Ramos (cell line): ENCODE measurements around the gene TRIM40.

Source experiments
- in situ Hi-C: fragments of 300-500 bp; cut with MboI; formaldehyde crosslinking; loops from one replicate; pipeline ENCODE4 v1.14.3; 2022; ENCODE audit warnings: low sequenced_read_pairs; ENCODE audit not compliant: unreplicated experiment

TRIM40 gene, protein sequence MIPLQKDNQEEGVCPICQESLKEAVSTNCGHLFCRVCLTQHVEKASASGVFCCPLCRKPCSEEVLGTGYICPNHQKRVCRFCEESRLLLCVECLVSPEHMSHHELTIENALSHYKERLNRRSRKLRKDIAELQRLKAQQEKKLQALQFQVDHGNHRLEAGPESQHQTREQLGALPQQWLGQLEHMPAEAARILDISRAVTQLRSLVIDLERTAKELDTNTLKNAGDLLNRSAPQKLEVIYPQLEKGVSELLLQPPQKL

DNA sequence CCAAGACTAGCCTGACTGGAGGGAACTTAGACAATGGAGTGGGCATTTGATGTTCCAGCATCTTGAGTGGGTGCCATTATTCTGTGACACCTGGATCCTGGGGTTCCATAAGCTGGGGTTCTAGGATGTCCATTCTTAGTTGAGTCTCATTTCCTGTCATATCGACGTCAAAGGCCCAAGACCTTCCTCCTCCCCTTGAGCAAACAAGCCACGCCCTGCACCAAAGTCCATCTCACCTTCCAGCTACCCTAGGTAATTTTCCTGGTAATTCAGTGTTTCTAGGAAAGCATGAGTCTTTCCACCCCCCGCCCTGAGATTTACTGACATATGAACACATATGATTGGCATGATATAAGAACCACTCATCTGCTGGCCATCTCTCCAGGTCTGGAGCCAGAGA, at the start of gene TRIM40:
TRIM40 (plus strand) TSS at position 384 of the 400 bp plus-strand sequence. CDS start 897 bp downstream, outside the sequence.
- in situ Hi-C loops, result no loop called here

DNA sequence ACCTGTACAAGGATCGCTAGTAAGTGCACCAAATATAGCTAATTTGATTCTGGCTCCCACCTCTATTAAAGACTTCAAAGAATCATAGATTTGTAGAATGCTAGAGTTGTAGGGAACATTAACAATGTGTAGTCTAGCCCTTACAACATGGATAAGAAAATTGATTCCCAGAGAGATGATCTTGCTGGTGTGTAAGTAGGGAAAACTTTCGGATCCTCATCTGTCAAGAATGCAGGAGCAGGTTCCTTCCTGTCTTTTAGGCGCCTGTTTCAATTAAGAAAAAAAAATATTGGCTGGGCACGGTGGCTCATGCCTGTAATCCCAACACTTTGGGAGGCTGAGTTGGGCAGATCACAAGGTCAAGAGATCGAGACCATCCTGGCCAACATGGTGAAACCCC, 48.1 kb upstream of the TRIM40 start:
- in situ Hi-C loops, result no loop called here

DNA sequence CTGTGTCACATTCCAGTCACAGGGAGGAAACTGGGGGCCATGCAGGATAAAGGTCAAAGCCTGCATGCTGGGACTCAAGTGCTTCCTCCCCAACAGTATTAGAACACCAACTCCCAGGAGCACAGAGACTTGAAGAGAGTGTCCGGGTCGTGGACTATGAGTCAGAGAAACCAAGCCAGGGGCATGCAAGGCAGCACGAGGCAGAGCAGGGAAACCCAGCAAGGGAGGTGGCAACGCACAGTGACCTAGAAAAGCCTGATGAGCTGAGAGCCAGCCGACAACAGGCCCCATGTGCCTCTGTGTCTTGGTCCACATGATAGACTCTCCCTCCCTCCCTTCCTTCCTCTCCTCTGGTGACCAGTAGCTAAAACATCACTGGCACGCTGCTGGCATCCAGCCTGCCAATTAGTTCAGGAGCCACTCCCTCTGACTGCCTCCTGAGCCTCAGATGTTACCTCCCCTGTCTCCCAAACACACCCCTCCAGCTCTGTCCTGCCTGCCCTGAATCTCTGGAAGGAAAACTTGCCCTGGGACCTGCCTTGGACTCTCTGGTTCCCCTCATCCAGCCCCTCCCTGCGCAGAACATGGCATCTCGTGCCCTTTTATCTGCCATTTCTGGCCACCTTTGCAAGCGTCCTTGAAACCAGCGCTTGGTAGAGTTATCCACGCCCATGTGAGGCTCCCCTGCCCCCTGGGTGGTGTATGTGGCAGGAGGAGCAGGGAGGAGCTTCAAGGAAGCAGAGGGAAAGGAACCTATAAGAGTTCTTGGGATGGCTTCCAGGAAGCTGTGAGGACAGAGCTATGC, 44.2 kb upstream of the TRIM40 start:
- in situ Hi-C loops, result no loop called here

DNA sequence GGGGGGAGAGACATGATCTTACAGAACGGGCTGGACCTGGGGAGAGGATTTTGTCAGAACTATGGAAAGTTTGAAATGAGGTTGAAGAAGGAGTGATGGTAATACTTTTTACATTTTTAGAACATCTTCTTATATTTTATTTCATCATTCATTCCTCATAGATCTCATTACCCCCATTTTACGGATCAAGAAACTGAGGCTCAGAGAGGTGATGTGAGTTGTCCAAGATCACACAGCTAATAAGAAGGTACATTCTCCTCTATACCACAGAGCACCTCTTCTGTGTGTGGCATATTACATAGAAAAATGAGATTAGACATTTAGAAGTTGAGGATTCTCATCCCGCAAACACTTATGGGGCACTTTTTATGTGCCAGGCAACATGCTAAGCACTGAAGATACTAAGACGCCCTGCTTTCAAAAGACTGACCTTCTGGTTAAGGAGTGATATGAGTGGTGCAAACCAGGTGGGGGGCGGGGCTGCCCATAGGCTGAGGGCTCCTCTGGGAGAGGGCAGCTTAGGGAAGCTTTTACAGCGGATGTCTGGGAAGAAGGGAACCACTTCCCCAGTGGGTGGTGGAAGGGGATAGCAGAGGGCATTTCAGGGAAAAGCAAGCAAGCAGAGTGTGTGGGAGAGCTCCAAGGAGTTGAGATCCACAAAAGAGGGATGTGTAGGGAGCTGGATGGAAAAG, 42.9 kb upstream of the TRIM40 start:
- in situ Hi-C loops, result no loop called here

DNA sequence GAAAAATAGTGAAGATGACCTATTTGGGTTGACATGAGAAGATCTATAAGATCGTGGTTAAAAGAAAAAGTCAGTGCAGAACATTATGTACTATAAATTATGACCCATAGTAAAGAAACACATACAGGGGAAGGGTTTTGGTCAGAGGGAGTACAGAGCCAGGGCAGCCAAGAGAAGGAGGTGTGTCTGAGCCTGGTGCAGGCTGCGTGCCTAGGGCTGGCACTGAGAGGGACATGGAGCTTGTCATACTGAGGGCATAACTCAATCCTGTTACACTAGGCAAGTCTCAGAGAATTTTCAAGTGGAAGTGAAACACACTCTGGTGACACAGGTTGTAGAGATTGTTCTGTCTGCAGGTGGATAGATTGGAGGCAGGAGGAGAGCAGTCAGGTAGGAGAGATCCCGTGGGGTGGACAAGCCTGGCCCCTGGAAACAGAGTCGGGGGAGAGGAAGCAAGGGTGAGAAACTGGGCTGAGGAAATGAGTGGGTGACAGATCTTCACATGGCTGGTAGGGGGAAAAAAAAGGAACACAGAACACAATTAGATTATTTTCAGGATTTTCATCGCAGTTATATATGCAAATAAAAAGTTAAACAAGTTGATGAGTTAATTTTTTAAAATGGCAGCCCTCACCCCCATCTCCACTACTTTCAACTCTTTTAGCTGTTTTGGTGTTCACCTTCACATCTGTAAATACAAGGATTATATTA, 41.8 kb upstream of the TRIM40 start:
- in situ Hi-C loops, result no loop called here

DNA sequence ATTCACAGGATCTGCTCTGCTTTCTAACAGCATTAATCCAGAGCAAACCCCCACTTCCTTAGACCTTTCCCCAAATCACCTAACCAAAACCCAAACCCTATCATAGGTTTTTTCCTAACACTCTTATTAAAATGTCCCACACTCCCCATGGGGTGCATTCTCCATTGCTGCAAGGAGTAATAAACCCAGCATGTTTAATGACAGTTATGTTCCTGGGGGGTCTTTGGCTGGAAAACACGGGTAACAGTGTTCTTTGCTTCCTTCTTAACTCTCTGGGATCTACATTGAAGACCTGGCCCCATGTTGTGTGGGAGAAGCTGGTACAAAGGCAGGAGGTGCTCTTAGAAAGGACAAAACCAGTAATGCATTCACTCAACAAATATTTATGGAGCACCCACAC, 39.1 kb upstream of the TRIM40 start:
- in situ Hi-C loops, result no loop called here

DNA sequence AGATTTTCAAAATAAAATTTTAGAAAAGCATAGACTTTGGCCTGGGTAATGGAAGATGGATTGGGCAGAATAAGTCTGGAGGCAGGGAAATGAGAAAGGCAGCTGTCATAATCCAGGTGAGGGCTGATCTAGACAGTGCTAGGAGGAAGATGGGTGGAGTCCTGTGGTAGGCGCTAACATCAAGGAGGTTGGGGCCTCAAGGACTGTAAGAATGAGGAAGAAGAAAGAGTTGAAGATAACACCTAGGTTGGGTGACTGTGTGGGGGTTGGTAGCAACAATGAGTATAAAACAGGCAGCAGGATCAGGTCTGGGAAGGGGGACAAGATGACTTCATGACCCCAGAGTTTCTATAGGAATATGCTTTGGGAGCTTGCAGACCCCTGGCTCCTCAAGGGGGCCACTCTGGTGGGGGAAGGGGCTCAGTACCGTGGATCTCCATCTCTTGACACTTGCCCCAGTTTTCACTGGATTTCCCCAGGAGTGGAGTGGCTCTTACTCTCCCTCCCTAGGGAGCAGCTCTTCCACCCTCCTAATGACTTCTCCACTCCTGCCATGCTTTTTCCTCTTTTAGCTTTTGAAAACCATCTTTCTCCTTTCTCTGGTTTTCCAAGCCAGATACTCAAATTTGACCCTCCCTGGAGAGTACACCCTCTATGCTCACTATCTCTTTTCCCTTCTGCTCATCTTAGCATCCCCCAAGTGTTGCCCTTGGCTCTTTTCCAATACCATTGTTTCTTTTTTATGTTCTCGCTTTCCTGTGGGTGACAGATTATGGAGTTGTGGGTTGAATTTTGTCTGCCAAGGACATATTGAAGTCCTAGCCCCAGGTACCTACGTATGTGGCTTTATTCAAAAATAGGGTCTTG, 37.8 kb upstream of the TRIM40 start:
- in situ Hi-C loops, result no loop called here

DNA sequence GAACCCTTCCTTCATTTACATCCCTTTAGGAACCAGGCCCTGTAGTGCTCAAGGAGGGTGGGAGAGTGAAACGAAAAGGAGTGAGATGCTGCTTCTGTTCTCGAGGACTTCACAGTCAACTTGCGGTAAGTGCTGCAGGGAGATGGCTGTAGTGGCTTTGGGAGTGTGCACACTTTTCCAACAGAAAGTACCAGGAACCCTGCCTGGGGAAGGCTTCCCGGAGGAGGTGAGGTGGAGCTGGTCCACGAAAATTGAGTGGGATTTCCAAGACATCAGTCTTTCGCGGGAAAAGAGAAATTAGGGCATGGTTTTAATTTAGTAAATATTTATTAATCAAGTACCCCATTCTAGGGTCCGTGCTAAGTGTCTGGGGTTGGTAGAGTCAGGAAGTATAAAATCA, 35.8 kb upstream of the TRIM40 start:
- in situ Hi-C loops, result no loop called here

DNA sequence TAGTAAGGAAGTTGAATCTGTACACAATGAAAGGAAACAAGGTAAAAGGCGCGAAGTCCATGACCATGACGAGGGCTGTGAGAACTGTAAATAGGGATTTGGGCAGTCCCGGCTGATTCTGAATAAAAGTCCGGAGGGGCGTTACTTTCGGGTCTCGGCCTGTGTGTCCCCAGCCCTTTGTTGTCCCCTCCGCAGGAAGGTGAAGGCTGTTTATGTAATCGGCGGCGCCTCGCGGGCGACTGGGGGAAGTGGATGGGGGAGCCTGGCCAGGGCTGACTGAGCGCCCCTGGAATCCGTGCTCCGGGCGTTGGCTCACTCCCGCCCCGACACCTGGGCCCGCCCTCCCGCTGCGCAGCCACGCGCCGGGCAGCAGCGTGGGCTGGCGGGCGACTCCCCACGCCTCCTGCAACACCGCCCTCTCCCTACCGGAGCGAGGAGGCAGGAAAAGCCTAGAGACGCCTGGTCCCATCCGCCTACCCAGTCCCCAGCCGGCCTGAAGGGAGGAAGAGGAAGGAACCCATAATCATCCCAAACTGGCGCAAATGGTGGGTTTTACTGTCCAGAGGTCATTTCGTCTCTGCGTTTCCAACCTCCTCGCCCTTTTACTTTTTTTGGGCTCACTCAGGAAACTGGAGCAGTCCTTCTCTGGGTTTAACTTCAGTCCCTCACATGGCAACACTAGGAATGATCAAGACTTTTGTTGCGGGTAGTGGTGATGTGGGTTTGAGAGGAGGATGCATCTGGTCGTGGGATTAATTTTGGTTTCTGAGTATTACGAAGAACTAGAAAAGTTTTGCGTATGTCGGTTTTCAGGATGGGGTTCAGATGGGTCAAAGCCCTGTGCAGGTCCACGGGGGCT, 35.1 kb upstream of the TRIM40 start:
- in situ Hi-C loops, result no loop called here

DNA sequence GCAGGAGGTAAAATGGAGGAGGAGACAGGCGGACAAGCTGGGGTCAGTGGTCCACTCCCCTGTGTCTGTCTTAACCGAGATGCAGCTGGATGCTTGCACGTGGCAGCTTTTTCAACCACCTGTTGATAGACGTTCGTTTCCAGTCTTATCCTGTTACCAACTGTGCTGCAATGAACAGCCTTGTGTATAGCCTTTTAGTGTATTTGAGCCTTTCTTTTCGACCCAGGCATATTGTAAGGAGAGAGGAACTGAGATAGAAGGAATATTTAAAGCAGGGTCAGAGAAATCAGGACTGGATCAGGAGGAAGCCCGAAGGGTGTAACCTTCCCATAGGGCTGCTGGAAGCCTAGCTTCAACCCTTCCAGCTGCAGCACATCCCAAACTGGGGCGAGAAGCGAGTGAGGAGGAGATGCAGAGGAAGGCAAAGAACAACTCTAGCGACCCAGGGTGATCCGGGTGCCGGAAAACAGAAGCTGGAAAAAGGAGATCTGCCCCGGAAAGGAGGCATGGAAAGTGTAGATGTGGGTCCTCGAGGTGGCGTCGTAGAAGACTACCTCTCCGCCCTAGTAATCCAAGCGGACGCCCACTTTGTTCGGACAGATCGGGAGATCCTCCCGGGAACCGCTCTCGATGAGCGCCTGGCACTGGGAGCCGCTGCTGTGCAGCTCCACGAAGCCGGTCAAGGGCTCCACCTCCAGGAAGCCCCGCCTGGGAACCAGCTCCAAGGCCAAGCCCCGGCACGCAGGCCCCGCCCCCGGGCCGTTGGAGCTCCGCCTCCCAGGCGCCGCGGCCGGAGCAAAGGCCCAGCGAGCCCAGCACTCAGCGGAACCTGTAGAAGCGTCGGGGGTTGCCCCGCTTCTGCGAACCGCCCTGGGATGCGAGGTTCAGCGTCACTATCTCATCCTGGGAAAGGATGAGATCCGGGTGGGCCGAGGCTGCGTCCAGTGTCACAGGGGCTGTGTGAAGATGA, 34.2 kb upstream of the TRIM40 start:
- in situ Hi-C loops, result no loop called here

DNA sequence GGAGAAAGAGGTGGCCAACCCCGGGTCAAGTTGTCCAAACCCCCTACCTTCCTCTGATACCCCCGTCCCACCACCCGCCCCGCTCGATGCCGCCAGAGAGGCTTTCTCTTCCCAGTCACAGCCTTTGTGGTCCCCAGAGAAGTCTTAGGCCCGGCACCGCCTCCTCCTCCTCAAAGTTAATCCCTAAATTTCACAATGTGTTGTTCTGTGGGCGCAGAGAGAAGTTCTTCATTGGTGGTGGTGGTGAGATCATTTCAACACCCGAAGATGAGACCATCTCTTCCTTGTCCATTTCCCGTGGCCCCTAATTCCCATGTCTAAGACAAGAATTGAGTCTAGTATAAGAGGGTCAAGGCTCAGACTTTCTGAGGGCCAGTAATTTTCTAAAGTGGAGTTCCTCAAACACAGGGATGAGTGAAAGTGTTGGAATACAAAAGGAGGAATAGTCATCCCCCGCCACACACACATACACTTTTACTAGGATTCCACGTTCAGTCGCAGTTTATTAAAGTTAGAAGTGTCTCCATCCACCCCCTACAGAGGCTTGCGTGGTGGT, 33.4 kb upstream of the TRIM40 start:
- in situ Hi-C loops, result no loop called here

DNA sequence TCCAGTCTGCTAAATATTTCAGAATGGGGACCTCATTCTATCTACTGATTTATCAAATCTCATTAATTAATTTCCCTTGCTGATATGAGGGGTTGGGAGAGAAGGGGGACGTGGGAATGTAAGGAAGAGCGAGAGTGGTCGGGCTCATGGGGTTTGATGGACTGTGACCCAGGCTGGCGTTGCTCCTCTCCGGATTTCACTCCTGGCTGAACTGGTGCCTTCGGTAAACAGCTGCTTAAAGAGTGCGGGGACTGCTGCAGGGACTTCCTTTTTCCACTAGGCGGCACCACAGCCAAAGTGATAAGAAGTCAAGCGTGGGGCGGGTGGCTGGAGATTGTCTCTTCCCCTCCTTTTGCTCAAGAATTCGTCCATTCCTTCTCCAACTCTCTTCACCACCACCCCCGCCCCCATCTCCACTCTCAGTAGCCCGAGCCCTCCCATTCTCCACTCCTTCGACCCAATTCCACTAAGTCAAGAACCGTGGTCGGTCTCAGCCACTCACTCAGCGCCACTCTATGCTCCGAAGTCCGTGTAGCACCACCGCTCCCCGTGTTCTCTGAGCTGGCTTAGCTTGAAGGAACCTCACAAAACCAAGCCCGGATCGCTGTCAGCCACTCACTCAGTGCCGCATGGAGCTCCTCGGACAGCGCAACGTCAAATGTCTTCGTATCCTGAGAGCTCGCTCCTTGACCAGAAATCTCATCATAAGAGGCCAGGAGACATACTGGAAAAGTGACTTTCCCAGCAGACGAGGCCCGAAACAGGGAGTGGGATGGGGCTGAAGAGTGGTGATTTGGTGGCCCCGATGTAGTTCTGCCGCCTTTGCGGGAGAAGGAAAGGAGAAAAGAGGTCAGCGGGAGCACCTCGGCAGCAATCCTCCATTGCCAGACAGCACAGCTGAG, 32.7 kb upstream of the TRIM40 start:
- in situ Hi-C loops, result no loop called here

DNA sequence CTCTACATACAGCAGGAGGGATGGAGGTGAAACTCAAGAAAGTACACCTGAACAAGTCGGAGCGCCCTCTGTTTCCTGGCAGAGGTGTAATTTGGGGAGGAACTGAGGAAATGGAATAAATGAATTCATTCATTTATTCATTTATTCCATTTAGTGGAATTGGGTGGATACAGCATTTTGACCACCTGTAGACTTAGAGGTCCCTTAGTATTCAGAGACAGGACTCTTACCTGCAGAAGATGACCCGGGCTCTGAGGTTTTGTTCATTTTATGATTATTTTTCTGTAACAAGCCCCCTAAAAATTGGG, 32.1 kb upstream of the TRIM40 start:
- in situ Hi-C loops, result no loop called here

DNA sequence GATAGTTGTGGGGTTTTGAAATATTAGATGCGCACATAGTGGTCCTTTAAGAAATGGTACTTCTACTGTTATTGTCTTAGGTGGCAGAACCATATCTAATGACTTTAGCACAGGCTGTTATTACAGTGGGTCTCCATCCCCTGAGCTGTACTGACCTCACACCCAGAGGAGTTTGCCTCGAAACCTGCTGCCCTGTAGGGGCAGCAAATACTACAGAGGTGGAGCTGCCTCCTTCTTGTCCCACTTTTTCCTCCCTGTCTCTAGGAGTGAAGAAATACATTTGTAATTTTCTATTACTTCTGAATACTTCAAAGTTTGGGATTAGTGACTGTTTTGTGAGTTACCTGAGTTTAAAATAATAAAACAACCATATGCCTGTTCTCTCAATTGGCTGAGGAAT, 31.3 kb upstream of the TRIM40 start:
- in situ Hi-C loops, result no loop called here

DNA sequence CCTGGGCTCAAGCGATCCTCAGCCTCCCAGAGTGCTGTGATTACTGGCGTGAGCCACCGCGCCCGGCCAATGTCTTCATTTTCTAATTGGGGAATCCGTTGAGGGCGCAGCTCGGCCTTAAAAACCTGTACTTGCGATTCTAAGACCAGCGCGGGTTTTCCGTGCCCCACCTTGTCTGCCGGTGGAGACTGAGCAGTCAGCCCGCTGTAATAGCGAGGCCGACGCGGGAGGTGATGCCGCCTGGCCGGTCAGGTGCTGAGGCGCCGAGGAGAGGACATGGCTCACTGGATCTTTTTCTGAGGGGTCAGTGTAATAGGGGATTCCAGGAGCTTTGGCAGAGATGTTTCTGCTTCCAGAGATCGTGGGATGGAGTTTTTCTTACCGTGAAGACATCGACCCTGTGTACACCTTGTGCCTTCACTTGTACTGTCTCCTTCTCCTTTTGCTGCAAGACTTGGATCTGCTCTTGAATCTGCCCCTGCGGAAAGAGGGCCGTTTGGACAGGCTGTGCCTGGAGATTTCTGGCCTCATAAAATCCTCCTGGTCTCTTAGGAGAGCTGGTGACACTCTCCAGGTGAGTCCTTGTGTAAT, 24.6 kb upstream of the TRIM40 start:
- in situ Hi-C loops, result no loop called here

DNA sequence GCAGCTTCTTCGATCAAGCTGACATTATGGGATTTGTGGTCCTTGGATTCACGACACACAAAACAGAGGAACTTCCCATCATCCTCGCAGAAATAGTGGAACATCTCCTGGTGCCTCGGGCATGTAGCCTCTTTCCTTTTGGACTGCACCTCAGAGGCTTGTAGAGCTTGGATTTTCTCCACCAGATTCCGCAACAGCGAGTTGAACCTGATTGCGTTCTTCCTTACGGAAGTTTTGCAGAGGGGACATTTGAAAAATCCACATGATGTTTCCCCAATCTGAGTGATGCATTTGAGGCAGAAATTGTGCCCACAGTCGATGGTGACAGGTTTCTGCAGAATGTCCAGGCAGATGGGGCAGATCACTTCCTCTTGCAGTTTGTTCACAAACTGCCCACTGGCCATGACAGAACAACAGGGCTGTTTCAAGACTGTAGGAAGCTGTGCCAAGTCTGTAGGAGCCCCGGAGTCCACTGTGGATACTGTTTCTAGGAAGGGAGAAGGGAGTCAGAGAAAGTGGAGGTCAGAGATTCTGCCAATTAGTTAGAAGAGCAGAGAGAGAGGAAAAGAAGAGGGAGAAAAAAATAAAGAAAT, 23.4 kb upstream of the TRIM40 start:
- in situ Hi-C loops, result no loop called here
